HG03095 (cell line): ENCODE results near the gene ATF3.
"Not testable (repeated sequence)": the region's sequence is repeated elsewhere in the genome, so short reads cannot be mapped to it uniquely, and the experiment has no call there.

Experiments used
- ATAC-seq: cut with Tn5 transposase; IDR thresholded peaks from one replicate; pipeline ENCODE4 v1.9.1; 2021; ENCODE audit warnings: moderate library complexity; ENCODE audit not compliant: unreplicated experiment

ATF3 gene

GRCh38 chr1:212624976-212625501 is 16.5 kb downstream of the ATF3 start:
- ATAC-seq, result no peak

- ATAC-seq, result no peak
These were observed 17.4 kb downstream of the ATF3 start for GRCh38 chr1:212625781-212626450.

GRCh38 chr1:212628046-212628445 is 19.5 kb downstream of the ATF3 start:
- ATAC-seq, result no peak

GRCh38 chr1:212628813-212629415 is 20.4 kb downstream of the ATF3 start:
- no peak for ATAC-seq

- ATAC-seq, result no peak
These were observed 21.0 kb downstream of the ATF3 start for GRCh38 chr1:212629450-212630157.

GRCh38 chr1:212630158-212630900 is 21.8 kb downstream of the ATF3 start:
- ATAC-seq, result peak; percentile 96

GRCh38 chr1:212633161-212633560 is 24.6 kb downstream of the ATF3 start:
- no peak for ATAC-seq

GRCh38 chr1:212634252-212634651 is 25.7 kb downstream of the ATF3 start:
- no peak for ATAC-seq

GRCh38 chr1:212635141-212635631 is 26.6 kb downstream of the ATF3 start:
- ATAC-seq, result no peak

- ATAC-seq, result no peak
These were observed 29.3 kb downstream of the ATF3 start for GRCh38 chr1:212637902-212638301.

- no peak for ATAC-seq
These were observed 30.1 kb downstream of the ATF3 start for GRCh38 chr1:212638492-212639151.

- not testable (repeated sequence) for ATAC-seq
These were observed 31.0 kb downstream of the ATF3 start for GRCh38 chr1:212639524-212639923.

- ATAC-seq, result no peak
These were observed 31.8 kb downstream of the ATF3 start for GRCh38 chr1:212640223-212640878.

- ATAC-seq, result no peak
These were observed 33.4 kb downstream of the ATF3 start for GRCh38 chr1:212641956-212642355.

GRCh38 chr1:212643877-212644276 is 35.3 kb downstream of the ATF3 start:
- no peak for ATAC-seq

- no peak for ATAC-seq
These were observed 36.4 kb downstream of the ATF3 start for GRCh38 chr1:212644866-212645545.

GRCh38 chr1:212645546-212646543 is 37.3 kb downstream of the ATF3 start:
- no peak for ATAC-seq

- no peak for ATAC-seq
These were observed 38.0 kb downstream of the ATF3 start for GRCh38 chr1:212646588-212646987.
